ENCODE results near the gene STAP2.
A peak's percentile ranks its signal among the peaks of the same experiment; 100 is the strongest.
"Not testable (repeated sequence)": the region's sequence is repeated elsewhere in the genome, so short reads cannot be mapped to it uniquely, and the experiment has no call there.

The STAP2 gene

DNA sequence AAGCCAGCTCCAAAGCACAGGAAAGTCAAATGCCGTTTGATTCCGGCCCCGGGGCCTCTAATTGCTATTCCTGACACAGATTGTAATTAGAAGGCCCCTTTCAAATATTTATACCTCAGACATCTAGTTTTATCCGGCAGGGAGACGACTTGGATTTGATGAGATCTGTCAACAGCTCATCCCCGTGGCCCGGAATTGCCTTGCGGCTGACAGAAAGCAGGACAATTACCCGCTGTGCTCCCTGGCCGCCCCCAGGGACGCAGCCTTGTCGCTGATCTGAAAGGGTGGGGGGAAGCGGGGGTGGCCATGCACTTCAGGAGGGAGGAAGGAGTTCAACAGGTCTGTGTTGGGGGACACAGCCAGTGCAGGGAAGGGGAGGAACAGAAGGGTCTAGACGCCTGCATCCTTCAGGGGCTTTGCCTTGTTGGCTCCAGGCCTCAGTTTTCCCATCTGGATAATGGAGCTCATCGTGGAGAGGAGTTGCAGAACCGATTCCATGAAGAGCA lies 61.4 kb downstream of the STAP2 start:
- Histone ChIP-seq H3K4me2 (ENCODE audit: low read length, poor library complexity, severe bottlenecking) (no peak overlapping the region), H4K91ac (ENCODE audit: low read length) (no peak overlapping the region), H3K36me3 (ENCODE audit: control insufficient read depth in 1 of 2, insufficient read depth in 2 of 2, low read depth in 1 of 2, low read length in 2 of 2) (no peaks in the 10 kb centered on the region), H3K9me3 (ENCODE audit: control insufficient read depth, low read length) (no peaks in the 10 kb centered on the region), H3K27me3 (ENCODE audit: control insufficient read depth in 1 of 2, insufficient read depth in 1 of 2, low read length in 2 of 2) (peaks cover 45 to 47% of the 10 kb centered on the region in 2 experiments), H3K23ac (ENCODE audit: low read length in 2 of 2) (no peak overlapping the region), H2BK120ac (ENCODE audit: low read depth, low read length) (no peak overlapping the region), H2BK5ac (ENCODE audit: low read depth, low read length, poor library complexity, severe bottlenecking) (no peak overlapping the region), H2AFZ (ENCODE audit: low read depth, low read length) (no peak overlapping the region), H2BK12ac (ENCODE audit: low read length in 2 of 2) (no peak overlapping the region), H3K9ac (ENCODE audit: low read length) (no peak overlapping the region), H3K27ac (ENCODE audit: low read length, poor library complexity, severe bottlenecking) (no peak overlapping the region), H3K14ac (ENCODE audit: low read length in 2 of 2) (no peak overlapping the region), H4K8ac (ENCODE audit: low read length) (peak overlapping the region; percentile 23), H3K79me1 (replicated peaks; ENCODE audit: low read length, poor library complexity, severe bottlenecking) (no peaks in the 10 kb centered on the region), H3K4me1 (ENCODE audit: control insufficient read depth, insufficient read depth, low read depth, low read length) (peaks cover 17% of the 10 kb centered on the region), H3K18ac (ENCODE audit: low read depth in 1 of 2, low read length in 2 of 2) (no peak overlapping the region), H3K4ac (ENCODE audit: low read depth in 1 of 2, low read length in 2 of 2) (no peak overlapping the region), H2AK5ac (ENCODE audit: low read length, severe bottlenecking) (no peak overlapping the region), H2BK15ac (ENCODE audit: low read depth, poor library complexity, severe bottlenecking) (no peak overlapping the region), H3K4me3 (ENCODE audit: insufficient read depth in 1 of 2, low read depth in 1 of 2, low read length in 2 of 2) (no peak overlapping the region)
- 39% methylated on average over 15 of the region's 16 CpGs for WGBS
- no peak for DNase-seq

DNA sequence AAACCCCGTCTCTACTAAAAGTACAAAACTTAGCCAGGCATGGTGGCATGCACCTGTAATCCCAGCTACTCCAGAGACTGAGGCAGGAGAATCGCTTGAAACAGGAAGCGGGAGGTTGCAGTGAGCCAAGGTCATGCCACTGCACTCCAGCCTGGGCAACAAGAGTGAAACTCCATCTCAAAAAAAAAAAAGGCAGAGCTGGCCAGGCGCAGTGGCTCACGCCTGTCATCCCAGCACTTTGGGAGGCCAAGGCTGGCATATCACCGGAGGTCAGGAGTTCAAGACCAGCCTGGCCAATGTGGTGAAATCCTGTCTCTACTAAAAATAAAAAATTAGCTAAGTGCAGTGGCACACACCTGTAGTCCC lies 64.3 kb downstream of the STAP2 start:
- not testable (repeated sequence) for H3K14ac ChIP-seq (ENCODE audit: low read length in 2 of 2); H3K36me3 ChIP-seq (ENCODE audit: control insufficient read depth in 1 of 2, insufficient read depth in 2 of 2, low read depth in 1 of 2, low read length in 2 of 2); H2BK12ac ChIP-seq (ENCODE audit: low read length in 2 of 2); H3K9ac ChIP-seq (ENCODE audit: low read length); H2BK5ac ChIP-seq (ENCODE audit: low read depth, low read length, poor library complexity, severe bottlenecking); H2BK120ac ChIP-seq (ENCODE audit: low read depth, low read length); H3K18ac ChIP-seq (ENCODE audit: low read depth in 1 of 2, low read length in 2 of 2); H3K4me3 ChIP-seq (ENCODE audit: insufficient read depth in 1 of 2, low read depth in 1 of 2, low read length in 2 of 2); H2AK5ac ChIP-seq (ENCODE audit: low read length, severe bottlenecking); H2BK15ac ChIP-seq (ENCODE audit: low read depth, poor library complexity, severe bottlenecking); H4K8ac ChIP-seq (ENCODE audit: low read length); H3K4ac ChIP-seq (ENCODE audit: low read depth in 1 of 2, low read length in 2 of 2); DNase-seq; H4K91ac ChIP-seq (ENCODE audit: low read length); H2AFZ ChIP-seq (ENCODE audit: low read depth, low read length); H3K79me1 ChIP-seq (replicated peaks; ENCODE audit: low read length, poor library complexity, severe bottlenecking); H3K27ac ChIP-seq (ENCODE audit: low read length, poor library complexity, severe bottlenecking); H3K9me3 ChIP-seq (ENCODE audit: control insufficient read depth, low read length); H3K23ac ChIP-seq (ENCODE audit: low read length in 2 of 2); H3K4me2 ChIP-seq (ENCODE audit: low read length, poor library complexity, severe bottlenecking)
- peaks cover 11% of the 10 kb centered on the region for H3K4me1 ChIP-seq (ENCODE audit: control insufficient read depth, insufficient read depth, low read depth, low read length)
- 96% methylated on average over 6 of the region's 6 CpGs for WGBS
- peaks cover 19 to 21% of the 10 kb centered on the region in 2 experiments for H3K27me3 ChIP-seq (ENCODE audit: control insufficient read depth in 1 of 2, insufficient read depth in 1 of 2, low read length in 2 of 2)

Measured in mesenchymal stem cell (in vitro differentiated cells and primary cell).